GM19438 (cell line): Measurements from ENCODE around the gene GFM2.
"Not testable (repeated sequence)": the region's sequence is repeated elsewhere in the genome, so short reads cannot be mapped to it uniquely, and the experiment has no call there.

Experiments
- ATAC-seq: cut with Tn5 transposase; IDR thresholded peaks from one replicate; pipeline ENCODE4 v1.9.1; 2021; ENCODE audit warnings: low read depth; ENCODE audit not compliant: unreplicated experiment

Gene GFM2, protein sequence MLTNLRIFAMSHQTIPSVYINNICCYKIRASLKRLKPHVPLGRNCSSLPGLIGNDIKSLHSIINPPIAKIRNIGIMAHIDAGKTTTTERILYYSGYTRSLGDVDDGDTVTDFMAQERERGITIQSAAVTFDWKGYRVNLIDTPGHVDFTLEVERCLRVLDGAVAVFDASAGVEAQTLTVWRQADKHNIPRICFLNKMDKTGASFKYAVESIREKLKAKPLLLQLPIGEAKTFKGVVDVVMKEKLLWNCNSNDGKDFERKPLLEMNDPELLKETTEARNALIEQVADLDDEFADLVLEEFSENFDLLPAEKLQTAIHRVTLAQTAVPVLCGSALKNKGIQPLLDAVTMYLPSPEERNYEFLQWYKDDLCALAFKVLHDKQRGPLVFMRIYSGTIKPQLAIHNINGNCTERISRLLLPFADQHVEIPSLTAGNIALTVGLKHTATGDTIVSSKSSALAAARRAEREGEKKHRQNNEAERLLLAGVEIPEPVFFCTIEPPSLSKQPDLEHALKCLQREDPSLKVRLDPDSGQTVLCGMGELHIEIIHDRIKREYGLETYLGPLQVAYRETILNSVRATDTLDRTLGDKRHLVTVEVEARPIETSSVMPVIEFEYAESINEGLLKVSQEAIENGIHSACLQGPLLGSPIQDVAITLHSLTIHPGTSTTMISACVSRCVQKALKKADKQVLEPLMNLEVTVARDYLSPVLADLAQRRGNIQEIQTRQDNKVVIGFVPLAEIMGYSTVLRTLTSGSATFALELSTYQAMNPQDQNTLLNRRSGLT

DNA sequence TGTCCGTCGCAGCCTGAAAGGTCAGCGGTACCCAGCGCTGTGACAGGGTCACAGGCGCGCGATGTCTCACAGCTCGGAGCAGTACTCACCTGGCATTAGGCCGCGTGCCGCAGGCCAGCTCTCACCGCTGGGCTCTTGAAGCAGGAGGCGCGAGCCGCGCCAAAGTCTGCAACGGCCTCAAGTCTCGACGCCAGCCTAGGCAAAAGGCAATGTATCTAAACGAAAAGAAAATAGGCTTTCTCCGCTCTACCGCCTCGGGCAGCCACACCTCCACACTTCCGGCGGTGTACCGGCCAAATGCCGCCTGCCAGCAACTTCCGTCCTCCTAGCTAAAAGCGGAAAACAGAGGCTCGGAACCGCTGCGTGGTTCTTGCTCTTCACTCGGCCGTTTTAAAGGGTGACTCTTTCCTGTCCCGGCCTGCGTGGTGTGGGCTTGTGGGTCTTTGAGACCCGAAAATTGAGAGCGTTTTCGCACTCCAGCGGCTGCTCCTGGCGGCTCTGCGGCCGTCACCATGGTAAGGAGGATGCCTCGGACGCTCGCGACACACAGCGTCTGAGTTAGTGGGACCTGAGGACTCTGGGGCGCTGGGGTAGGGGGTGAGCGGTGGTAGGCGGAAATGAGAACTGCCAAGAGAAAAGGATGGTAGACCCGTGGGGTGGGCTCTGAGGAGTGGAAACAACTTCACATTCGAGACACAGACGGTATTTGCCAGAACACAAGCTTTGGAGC, at the start of gene GFM2, which contains the start of gene NSA2:
Gene GFM2 (minus strand): TSS at position 269 of the 730 bp plus-strand sequence. CDS start 3,375 bp downstream, outside the sequence.
Gene NSA2 (plus strand): TSS at position 401 of the 730 bp plus-strand sequence. CDS start 112 bp downstream, at position 513.
- peak; percentile 83 for ATAC-seq

DNA sequence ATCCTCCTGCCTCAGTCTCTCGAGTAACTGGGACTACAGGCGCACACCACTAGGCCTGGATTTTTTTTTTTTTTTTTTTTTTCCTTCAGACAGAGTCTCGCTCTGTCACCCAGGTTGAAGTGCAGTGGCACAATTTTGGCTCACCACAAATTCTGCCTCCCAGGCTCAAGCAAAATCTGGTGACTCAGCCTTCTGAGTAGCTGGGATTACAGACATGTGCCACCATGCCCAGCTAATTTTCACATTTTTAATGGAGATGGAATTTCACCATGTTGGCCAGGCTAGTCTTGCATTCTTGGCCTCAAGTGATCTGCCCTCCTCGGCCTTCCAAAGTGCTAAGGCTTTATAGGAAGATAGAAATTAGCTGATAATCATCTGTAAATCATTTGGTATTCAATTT, 44.0 kb upstream of the GFM2 start:
- ATAC-seq = no peak

DNA sequence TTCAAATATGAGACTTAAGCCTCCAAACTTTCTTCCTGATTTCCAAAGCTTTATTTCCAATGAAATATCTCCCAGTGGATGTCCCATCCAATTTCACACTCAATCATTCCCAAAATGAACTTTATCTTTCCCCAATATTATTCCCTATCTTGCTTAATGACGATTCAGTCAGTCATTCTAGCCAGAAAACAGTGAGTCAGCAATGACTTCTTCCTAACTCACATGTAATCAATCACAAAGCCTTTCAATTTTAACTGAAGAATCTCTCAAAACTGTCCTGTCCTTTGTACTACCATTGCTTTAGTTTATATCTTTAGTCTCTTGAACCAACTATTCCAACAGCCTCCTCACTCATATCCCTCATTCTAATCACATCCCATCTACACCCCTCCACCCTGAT, 35.0 kb upstream of the GFM2 start:
- ATAC-seq = no peak

DNA sequence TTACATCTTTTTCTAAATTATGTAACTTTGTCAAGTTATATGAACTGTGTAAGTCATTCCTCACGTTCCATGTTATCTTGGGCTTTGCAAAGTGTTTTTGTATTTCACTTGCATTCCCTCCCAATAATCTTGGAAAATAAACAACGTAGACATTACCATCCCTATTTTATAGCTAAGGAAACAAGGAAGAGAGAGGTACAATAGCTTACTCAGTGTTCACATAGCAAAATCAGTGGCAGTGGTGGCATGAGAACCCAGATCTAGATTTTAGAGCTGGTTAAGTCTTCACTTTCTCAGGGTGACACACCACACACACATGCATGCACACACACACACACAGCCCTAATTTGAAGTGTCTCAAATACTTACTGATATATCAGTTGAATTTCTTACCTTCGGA, 34.3 kb upstream of the GFM2 start:
- no peak for ATAC-seq

DNA sequence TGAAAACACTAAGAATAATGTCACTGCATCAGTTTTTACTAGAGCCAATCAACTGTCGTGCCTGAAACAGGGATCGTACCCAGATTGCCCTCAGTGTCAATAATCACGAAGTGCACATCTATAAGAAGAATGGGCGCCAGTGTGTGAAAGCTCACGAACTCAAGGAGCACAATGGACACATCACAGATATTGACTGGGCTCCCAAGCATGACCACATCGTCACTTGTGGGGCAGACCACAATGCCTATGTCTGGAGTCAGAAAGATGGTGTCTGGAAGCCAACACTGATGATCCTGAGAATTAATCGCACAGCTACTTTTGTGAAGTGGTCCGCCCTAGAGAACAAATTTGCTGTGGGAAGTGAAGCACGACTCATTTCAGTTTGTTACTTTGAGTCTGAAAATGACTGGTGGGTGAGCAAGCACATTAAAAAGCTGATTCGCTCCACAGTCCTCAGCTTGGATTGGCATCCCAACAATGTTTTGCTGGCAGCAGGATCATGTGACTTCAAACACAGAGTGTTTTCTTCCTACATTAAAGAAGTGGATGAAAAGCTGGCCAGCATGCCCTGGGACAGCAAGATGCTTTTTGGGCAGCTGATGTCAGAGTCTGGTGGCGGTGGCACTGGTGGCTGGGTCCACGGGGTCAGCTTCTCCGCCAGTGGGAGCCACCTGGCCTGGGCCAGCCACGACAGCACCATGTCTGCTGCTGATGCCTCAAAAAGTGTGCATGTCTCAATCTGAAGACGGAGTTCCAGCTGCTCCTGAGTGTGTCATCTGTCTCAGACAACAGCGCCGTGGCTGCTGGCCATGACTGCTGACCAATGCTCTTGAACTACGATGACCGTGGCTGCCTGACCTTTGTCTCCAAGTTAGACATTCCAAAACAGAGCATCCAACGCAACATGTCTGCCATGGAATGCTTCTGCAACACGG, 32.3 kb upstream of the GFM2 start:
- no peak for ATAC-seq

DNA sequence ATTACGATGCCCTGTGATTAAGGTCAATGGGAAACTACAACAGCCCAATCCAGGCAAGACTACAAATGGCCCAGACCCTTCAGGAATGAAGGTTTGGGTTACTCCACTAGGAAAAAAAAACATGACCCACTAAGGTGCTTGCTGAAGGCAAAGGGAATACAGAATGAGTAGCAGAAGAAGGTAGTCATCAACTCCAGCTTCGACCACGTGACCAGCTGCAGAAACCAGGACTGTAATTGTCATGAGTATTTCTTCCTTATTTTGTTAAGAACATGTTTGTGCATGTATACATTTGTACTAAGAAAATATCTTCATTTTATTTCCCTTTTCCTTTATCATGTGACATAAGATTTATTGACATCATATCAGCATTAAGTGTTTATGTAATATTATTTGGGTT, 24.8 kb upstream of the GFM2 start:
- not testable (repeated sequence) for ATAC-seq

DNA sequence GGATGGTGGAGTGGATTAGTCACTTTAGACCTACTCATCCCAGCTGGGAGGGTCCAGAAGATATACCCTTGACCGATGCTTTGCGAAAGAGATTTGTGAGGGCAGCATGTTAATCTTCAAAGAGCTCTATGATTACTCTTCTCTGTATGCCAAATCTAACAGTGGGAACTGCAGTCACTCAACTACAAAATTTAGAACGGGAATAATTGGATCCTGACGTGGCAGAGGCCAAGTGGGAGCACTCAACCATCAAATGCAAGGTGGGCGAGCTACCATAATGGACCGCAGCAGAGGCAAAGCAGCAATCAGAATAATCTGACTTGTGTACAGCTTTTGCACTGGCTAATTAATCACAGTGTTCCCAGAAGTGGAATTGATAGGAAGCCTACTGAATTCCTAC, 20.5 kb upstream of the GFM2 start:
- no peak for ATAC-seq

DNA sequence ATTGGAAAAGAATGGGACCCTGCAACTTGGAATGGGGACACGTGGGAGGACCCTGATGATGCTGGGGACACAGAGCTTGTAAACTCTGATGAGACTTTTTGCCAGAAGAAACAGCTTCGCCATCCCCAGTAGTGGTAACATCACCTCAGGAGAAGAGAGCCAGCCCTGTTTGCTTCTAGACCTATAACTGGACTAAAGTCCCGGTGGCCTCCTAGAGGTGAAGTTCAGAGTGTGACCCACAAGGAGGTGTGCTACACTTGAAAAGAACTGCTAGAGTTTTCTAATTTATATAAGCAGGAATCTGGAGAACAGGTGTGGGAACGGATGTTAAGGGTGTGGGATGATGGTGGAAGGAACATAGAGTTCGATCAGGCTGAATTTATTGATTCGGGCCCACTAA, 19.9 kb upstream of the GFM2 start:
- ATAC-seq = no peak

DNA sequence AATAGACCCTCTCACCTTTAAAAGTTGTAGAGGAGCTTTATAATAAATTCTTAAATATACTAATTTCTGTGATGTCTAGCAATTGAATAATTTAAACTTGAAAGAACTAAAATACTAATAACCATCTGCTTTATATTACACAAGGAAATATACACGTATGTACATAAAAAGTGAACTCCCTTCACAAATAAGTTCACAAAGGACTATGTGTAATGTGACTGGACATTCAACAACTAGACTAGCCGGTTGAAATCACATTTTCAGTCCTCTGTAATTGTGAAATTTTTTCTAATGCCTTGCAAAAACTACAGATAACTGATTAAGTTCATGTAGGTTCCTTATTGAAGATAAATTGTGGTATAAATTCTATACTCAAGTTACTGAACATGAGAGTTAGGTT, 11.7 kb upstream of the GFM2 start:
- no peak for ATAC-seq

DNA sequence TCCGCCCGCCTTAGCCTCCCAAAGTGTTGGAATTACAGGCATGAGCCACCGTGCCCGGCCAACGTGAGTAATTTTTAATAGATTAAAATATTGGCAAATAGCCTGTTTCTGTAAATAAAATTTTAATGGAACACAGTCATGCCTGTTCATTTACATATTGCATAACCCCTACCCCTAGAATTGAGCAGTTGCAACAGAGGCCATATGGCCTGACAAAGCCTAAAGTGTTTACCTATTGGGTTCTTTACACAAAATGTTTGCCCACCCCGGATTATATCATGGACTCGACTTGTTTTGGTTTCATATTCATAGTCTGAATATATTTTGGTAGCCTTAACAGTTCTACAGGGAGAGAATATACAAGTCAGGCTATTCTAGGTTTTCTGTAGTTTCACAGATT, 5.4 kb upstream of the GFM2 start:
- ATAC-seq = no peak

DNA sequence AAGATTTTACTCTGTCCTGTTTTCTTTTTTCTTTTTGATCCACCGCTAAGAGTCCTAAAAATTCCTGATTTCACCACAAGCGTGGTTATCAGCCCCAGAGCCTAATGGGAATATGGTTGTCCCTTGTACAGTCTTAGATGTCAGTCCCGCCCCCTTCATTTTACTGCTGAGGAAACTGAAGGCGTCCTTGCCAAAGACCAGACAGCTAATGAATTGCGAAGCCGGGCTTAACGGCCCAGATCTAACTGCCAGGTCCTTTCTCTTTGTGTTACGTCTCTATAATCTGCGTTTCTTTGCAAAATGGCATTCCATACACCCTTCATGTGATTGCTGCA, 629 bp upstream of the GFM2 start:
- ATAC-seq = peak; percentile 20

DNA sequence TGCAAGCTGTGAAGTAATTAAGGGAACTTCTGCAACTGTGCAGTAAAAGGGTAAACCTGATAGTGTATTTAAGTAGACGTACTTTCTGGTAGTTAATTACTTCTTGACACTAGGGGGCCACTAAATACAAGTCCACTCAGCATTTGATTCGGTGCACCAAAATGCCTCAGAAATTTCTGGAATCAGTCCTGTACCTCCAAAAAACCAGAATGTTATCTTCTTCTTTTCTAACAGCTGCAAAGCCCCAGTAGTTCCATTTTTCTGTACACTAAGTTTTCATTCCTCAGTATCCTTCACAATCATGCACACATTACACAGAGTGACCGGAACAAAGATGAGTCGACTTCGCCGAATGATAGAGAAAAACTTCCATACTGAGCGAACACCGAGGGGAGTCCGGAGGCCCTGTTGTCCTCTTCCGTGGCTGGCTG, 484 bp downstream of the GFM2 start:
- peak; percentile 45 for ATAC-seq

DNA sequence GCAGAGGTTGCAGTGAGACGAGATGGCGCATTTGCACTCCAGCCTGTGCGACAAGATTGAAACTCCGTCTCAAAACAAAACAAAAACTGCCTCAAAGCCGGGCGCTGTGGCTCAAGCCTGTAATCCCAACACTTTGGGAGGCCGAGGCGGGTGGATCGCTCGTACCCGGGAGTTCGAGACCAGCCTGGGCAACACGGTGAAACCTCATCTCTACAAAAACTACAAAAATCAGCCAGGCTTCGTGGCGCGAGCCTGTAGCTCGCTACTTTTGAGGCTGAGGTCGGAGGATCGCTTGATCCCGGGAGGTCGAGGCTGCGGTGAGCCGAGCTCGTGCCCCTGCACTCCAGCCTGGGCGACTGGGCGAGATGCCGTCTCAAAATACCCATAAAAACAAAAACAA, 988 bp downstream of the GFM2 start:
- ATAC-seq = no peak

DNA sequence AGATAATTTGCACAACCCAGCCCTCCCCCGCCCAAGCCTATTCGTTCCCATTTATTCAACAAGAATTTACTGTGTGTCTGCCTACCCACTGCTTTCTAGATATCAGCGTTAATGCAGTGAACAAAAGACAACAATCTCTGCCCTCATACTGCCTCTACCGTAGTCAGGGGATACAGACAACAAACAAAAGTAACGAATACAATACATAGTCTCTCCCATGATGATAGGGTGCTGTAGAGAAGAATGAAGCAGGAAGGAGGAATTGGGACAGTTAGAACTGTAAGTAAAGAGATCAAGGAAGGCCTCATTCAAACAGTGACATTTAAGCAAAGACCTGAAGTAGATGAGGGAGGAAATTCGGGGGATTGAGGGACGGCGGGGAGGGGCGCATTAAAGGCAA, 1.7 kb downstream of the GFM2 start:
- ATAC-seq = no peak

DNA sequence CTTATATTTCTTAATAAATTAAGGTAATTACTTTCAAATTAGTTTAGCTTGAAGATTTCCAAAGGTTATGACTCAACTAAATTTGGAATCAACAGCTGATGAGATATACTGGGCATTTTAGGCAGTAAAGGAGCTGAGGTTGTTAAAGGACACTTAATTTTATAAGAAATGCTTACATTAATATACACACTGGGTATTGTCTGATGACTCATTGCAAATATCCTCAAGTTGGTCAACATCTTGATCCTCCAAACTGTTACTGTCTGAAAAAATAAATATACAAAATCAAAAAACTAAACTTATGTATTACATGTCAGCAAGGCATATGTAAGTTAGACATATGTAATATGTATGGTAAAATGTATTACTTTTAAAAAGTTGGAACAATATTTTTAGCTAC, 3.4 kb downstream of the GFM2 start:
- ATAC-seq = no peak

DNA sequence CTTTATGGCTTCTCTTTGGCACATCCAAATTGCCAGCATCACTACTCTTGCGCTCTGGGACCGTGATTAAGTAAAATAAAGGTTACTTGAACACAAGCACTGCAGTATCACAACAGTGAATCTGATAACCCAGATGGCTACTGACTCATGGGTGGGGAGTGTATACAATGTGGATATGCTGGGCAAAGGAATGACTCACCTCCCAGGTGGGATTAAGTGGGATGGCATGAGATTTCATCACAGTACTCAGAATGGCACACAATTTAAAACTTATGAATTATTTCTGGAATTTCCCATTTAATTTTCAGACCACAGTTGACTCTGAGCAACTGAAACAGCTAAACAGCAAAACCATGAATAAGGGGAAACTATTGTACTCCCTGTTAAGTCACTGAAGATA, 4.3 kb downstream of the GFM2 start:
- ATAC-seq = no peak

DNA sequence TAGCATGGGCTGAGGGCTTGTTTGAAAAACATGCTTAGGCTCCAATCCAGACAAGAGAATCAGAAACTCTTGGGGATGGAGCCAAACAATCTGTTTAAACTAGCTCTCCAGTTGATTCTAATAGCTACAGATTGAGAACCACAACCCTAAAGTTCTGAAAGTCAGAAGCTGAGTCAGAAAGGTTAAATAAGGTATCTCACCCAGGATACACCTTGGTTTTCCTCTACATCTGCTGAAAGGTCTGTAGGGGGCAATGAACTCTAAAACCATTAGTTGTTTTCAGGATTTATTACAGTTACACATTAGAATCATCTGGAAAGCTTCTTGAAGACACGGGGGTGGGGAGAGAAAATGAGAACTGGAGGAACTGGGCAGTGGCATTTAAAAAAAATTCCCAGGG, 5.7 kb downstream of the GFM2 start:
- no peak for ATAC-seq

DNA sequence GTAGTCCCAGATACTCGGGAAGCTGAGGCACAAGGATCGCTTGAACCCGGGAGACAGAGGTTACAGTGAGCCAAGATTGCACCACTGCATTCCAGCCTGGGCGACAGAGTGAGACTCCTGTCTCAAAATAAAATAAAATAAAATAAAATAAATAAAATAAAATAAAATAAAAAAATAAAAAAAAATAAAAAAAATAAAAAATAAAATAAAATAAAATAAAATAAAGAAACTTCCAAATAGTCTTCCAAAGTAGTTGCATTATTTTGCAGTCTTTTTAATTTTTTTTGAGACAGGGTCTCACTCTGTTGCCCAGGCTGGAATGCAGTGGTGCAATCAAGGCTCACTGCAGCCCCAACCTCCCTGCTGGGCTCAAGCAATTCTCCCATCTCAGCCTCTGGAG, 18.2 kb downstream of the GFM2 start:
- not testable (repeated sequence) for ATAC-seq

DNA sequence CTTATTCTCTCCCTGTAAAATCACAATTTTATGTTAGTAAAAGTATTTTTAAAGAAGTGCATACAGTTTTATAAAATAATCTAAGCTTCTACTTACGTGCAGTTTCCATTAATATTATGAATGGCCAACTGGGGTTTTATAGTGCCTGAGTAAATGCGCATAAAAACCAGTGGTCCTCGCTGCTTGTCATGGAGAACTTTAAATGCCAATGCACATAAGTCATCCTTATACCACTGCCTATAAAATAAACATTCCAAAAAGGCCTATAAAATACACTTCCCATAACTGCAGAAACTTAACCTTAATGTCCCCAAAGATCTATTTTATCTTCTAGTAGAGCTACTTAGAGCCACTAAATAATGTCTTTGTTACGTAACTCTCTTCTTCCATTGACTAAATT, 28.5 kb downstream of the GFM2 start:
- ATAC-seq = no peak

DNA sequence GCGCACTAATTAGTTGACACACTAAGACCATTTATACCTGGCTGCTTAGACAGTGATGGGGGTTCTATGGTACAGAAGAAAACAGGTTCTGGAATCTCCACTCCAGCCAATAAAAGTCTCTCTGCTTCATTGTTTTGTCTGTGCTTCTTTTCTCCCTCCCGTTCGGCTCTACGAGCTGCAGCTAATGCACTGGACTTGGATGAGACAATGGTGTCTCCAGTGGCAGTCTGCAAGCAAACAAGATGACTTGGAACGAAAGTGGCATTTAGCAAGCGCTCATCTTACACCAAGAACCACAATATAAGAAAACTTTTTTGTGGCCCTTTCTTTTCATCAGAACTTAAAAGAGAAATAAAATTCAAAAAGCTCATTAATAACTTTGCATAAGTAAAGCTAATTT, 30.2 kb downstream of the GFM2 start:
- ATAC-seq = no peak
